NCI-H2196 treated with DMSO at 0.1 percent for 48 hours (cell line): ENCODE results near the gene PYCARD.
"Not testable (repeated sequence)": the region's sequence is repeated elsewhere in the genome, so short reads cannot be mapped to it uniquely, and the experiment has no call there.

Experiments
- DNase-seq: peaks from one replicate; lab custom pipeline; 2025; ENCODE audit not compliant: unreplicated experiment; lab: John Stamatoyannopoulos, UW

The PYCARD gene

DNA sequence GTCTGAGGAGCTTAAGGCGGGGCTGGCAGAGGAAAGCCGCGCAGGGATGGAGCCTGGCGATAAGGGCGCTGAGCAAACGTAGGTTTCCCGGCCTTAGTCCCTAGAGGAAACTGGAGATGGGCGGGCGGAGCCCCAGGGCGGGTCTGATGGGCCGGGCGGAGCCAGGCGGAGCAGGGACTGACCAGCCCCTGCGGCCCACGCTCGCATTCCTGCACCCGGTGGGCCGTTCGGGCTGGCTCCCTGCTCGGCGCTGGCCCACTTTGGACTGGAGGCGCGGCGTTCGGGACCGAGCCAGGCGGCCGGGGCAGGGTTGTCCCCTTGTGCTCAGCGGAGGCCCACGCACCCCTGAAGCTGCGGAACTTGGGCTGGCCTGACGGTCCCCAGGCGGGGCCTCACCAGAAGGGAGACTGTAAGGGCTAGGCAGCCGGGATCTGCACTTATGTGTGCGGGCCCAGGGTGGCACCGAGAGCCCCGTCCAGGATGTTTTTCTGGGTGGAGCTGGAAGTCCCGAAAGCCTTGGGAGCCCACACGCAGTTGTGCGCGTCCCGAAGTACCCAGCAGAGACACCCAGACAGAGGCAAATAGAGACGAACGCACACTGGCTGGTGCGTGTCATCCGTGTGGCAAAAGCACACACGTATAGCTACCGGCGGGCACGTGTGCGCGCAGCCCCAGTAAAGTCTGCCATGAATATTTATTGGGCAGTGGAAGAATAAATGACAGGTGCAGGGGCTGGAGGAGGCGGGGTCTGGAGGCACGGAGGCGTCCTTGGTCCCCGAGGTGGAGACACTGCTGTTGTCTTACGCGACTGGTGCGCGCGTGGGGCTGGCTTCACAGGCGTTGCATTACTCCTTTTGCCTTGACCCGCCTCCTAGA lies 13.0 kb upstream of the PYCARD start:
- DNase-seq, result no peak

DNA sequence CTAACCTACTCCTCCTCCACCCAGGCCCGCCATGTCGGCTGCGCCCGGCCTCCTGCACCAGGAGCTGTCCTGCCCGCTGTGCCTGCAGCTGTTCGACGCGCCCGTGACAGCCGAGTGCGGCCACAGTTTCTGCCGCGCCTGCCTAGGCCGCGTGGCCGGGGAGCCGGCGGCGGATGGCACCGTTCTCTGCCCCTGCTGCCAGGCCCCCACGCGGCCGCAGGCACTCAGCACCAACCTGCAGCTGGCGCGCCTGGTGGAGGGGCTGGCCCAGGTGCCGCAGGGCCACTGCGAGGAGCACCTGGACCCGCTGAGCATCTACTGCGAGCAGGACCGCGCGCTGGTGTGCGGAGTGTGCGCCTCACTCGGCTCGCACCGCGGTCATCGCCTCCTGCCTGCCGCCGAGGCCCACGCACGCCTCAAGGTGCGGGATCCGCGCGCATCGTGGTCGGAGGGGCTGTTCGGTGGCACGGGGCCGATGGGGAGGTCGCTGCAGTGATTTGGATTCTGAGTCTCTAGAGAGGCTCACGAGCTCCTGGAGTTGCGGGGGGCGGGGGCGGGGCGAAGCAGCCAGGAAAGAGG lies 12.2 kb upstream of the PYCARD start:
- no peak for DNase-seq

DNA sequence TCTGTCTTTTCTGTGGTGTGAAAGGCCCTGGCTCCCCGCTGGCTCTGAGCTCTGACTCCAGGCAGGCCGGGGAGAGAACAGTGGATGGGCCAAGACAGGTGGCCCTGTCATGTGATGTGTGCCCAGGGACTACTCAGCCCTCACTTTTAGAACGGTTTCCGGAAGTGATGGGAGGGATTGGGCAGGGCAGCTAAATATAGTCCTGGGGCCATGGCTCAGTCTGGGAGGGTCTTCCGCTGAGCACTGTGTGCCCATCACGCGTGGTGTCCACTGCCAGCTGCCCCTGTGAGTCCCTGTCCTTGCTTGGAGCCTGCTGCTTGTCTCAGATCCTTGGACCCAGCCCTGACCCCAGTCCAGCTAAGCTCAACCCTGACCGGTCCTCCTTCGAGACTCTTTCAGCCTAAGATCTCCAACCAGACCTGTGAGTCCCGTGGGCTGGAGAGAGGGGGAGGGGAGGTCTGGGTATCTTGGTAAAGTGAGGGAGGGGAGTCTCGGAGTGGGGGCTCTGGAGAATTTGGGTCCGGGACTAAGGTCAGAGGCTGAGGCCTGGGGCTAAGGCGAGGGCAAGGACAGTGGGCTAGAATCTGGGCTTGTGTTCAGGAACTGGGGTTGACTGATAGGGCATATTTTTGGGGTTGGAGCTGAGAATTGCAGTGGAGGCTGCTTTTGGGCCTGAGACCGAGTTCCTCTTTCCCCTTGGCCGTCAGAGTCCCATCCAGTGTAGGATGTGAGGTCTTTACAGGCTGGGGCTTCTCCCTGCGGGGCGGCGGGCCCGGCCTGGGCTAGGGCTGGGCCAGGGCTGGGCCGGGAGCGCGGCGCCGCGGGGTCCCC lies 11.5 kb upstream of the PYCARD start, which contains the start of gene TRIM72:
Gene TRIM72 (plus strand): TSS at position 243 of the 831 bp plus-strand sequence. CDS start 620 bp downstream, outside the sequence.
- DNase-seq, result no peak

DNA sequence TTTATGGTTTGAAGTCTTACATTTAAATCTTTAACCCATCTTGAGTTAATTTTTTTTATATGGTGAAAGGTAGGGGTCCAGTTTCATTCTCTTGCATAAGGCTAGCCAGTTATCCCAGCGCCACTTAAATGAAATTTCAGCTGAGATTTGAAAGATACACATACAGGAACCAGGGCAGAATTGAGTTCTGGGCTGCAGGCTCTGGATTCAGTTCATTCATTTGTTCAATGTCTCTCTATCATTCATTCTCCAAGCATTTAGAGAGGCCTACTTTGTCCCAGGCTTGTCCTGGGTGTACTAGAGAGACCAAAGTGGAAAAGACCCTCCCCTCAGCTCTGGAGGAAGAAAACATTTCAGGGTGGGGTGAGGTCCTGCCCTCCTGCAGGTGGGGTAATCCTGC lies 10.8 kb upstream of the PYCARD start:
- no peak for DNase-seq

DNA sequence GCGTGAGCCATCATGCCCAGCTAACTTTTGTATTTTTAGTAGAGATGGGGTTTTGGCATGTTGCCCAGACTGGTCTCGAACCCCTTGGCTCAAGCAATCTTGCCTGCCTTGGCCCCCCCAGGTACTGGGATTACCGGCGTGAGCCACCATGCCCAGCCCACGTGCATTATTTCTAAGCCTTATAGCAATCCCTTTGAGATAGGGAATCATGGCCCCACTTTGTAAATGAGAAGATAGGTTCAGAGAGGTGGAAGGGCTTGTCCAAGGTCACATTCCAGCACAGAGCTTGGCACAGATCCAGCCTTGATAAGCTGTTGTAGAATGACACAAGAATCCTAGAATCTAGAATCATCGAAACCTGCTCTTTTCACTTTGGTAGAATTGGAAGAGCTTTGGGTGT lies 4.2 kb upstream of the PYCARD start:
- DNase-seq, result no peak

DNA sequence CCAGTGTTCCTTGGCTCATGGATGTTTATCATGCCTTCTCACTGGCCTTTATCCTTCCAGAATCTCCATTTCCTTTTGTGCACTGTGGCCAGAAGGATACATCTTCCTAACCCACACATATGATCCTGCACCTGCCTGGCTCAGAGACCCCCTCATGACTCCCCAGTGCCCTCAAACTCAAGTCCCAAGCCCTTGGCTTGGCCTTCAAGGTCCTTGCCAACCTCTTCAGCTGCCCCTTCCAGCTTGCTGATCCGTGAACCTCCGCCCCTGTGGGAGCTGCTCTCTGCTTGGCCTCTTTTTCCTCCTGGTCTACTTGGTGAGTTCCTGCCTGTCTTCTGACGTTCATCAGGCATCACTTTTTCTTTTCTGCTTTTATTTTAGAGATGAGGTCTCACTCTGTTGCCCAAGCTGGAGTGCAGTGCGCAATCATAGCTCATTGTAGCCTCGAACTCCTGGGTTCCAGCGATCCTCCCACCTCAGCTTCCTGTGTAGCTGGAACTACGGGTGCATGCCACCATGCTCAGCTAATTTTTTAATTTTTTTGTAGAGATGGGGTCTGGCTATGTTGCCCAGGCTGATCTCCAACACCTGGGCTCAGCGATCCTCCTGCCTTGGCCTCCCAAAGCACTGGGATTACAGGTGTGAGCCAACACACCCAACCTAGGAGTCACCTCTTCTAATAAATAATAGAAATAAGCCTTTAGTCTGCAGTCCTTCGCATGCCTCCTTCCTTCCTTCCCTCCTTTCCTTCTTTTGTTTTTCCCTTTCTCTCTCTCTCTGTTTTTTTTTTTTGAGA lies 2.5 kb upstream of the PYCARD start:
- DNase-seq, result no peak

DNA sequence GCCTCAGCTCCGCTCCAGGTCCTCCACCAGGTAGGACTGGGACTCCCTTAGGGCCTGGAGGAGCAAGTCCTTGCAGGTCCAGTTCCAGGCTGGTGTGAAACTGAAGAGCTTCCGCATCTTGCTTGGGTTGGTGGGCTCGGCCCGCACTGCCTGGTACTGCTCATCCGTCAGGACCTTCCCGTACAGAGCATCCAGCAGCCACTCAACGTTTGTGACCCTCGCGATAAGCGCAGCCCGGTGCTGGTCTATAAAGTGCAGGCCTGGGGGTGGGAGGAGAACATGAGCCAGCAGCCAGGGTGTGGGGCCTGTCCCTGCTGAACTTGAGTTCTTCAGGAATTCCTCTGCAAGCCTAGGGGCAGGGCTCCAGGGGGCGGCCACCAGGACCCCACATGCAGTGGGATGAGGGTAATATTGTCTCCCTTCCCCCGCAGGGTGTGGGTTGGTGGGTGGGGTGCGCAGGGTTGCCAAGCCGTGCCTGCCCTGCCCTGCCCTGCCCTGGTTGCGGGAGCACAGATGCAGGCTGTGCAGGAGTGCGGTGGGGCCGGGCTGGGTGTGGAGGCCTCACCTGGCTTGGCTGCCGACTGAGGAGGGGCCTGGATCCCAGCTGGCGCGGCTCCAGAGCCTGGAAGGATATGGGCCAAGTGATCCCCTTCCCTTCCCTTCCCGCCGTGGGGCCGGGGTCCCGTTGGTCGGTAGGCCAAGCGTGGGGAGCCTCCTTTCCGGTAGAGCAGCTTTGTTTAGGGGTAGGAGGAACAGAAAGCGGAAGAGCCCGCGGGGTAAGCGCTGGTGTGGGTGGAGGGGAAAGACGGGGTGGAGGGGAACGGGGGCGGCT lies 762 bp downstream of the PYCARD start:
- no peak for DNase-seq

DNA sequence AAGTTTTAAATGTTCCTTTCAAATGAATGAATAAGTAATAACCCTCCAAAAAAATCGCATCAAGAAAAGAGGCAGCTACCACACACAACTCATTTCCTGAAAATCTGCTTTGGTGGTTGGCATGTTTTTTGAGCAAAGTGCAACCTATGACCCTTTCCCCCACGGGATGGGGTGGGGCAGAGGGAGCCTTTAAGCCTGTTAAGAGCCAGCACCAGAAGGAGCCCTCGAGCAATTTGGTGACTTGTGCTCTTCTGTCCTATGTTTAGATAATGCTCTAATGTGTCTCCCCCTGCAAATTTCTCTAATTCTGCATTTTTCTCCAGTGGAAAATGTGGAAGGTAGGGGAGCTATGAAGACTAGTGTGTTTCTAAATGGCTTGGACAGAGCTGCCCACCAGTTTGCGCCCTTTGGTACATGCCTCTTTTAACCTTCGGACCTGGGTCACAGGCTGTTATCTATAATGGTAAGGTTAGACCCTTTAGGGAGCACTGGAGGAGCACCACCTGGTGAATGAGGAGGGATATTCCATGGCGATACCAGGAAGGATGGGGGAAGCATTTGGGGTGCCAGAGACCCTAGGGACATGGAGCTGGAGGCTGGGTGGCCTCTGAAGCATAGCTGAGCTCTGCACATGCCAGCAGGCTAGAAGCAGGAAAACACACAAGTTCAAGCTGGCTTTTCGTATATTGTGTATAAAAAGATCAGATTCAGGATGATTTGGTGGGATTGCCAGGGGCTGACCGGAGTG lies 1.6 kb downstream of the PYCARD start:
- no peak for DNase-seq

DNA sequence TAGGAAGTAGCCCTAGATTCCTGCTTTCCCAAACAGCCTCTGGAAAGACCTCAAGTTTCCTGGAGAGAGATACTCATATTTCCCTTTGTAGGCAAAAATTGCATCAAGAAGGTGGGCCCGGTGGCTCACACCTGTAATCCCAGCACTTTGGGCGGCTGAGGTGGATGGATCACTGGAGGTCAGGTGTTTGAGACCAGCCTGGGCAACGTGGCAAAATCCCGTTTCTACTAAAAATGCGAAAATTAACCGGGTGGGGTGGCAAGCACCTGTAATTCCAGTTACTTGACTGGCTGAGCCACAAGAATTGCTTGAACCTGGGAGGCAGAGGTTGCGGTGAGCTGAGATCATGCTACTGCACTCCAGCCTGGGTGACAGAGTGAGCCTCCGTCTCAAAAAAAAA lies 2.4 kb downstream of the PYCARD start:
- DNase-seq, result not testable (repeated sequence)

DNA sequence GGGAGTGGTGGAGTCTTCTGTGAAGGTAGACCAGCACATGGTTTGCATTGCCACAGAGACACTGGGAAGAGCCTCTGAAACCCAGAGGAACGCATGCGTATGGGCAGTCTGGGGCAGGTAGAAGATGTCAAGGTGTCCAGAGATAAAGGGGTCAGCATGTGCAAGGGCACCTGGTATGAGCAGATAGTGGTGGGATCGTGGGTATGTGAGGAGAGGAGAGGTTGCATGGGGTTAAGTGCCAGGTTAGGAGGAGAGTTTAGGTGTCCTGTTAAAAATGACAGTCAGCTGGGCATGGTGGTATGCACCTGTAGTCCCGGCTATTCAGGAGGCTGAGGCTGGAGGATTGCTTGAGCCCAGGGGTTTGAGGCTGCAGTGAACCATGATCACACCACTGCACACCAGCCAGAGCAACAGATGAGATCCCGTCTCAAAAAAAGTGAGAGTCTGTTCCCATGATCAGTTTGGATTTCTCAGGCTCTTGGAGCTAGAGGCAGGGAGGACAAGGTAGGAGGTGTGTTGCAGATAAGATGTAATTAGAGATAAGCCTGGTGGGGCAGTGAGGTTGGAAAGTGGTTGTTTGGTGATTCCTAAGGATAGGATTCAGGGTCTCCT lies 3.0 kb downstream of the PYCARD start:
- no peak for DNase-seq

DNA sequence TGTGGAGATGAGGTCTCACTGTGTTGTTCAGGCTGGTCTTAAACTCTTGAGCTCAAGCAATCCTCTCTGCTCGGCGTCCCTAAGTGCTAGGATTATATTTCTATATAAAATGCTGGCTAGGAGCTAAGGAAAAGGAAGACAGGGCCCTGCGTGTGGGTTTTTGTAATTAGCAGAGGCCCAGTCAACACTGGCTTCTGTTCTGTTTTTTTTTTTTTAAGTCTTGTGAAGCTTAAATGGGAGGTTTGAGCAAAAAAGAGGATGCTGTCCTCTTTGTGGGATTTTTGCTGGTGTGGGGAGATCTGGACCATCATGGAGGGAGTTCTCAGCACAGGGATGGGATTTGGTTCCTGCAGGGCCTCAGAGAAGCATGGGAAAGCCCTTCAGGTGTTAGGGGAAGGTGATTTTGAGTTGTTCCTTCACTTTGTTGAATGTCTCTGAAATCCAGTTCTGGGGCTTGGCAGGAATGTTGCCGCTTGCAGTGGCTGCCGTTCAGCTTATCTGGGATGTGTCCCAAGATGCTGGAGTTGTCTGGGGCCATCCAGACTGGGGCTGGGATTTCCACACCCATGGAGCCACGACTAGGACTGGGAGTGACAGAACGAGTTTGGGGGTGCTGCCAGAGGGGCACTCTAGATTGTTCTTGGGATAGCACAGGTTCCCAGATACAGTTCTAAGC lies 4.2 kb downstream of the PYCARD start:
- no peak for DNase-seq

DNA sequence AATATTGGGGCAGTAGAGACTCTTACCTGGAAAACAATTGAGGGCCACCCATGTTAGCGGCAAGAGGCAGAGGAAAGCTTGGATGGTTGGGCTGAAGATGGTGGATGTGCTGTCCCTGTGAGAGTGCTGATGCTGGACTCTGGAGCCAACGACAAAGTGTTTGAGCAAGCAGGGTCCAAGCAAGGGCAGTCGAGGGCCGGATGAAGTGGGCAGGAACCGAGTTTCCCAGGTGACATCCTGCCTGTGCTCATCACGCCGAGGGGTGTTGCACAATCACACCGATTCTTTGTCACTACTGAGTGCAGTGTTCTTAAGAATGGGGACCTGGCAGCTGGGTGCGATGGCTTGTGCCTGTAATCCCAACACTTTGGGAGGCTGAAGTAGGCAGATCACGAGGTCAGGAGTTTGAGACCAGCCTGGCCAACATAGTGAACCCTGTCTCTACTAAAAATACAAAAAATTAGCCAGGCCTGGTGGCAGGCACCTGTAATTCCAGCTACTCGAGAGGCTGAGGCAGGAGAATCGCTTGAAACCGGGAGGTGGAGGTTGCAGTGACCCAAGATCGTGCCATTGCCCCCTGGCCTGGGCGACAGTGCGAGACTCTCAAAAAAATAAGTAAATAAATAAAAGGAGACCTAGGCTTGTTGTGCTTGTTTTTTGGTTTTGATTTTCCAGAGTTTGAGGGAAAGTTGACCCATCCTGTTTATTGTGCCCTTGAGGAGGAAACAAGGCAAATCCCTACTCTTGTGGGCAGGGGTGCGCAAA lies 6.1 kb downstream of the PYCARD start:
- no peak for DNase-seq

DNA sequence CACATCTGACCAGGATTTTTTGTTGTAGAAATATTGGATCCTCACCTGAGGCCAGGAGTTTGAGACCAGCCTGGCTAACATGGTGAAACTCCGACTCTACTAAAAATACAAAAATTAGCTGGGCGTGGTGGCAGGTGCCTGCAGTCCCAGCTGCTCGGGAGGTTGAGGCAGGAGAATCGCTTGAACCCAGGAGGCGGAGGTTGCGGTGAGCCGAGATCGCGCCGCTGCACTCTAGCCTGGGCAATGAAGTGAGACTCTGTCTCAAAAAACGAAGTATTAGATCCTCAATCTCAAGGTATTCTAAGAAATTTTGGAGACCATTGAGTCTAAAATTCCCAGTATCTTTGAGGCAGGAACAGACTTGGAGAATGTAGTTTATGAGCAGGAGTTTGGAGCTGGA lies 6.7 kb downstream of the PYCARD start:
- DNase-seq, result not testable (repeated sequence)

DNA sequence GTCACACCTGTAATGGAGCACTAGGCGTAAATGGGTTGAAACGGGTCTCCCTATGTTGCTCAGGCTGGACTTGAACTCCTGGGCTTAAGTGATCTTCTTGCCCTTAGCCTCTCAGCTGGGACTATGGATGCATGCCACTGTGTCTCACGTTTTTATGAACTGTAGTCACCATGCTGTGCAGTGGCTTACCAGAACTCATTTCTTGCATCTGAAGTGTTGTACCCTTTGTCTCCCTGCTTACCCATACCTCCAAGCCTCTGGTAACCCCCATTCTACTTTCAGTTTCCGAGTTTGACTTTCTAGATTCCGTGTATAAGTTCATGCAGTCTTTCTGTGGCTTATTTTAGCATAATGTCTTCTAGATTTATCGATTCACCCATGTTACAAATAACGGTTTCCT lies 7.7 kb downstream of the PYCARD start:
- DNase-seq, result no peak

DNA sequence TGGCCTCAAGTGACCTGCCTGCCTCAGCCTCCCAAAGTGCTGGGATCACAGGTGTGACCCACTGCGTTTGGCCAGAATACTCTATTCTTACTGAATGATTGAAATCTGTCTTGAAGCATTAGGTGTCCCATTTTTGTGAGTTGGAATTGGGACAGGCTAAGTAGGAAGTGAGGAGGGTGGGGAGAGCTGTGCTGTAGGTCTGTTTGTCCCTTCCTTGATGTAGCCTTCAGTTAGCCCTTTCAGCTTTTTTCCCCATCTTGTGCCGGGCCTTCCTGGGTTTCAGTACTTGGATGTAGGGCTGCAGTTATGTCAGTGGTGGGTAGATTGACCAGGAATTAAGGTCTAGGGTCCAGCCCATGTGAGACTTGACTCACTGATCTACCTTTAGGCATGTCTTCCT lies 8.7 kb downstream of the PYCARD start:
- DNase-seq, result no peak

DNA sequence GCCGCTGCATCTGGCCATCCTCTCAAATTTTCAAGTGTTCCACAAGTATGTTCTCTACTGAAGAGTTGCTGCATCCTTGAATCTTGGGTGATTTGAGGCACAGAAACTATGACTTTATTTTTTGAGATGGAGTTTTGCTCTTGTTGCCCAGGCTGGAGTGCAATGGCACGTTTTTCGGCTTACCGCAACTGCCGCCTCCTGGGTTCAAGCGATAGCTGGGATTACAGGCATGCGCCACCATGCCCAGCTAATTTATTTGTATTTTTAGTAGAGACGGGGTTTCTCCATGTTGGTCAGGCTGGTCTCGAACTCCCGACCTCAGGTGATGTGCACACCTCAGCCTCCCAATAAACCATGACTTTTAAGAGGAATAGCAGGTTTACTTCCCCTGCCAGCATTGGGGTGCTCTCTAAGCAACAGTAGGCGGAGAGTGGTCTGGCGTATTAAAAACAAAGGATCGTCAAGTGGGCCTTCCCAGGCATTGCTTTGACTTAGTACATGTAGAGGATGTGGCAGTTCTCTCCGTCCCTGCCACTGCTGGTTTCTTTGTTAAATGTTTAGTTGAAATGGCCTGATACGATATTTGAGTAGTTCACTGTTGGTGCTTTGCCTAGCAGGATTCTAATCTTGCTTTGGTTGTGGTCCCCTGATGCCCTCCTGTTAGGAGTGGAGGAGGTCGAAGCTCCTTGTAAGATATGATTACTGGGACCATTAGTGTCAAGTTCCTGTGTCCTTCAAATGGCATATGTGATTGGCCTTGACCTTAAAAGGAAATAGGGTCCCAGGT lies 9.5 kb downstream of the PYCARD start:
- no peak for DNase-seq
